HG02943 (cell line): ENCODE results near the gene MTHFD2L.
"Not testable (repeated sequence)": the region's sequence is repeated elsewhere in the genome, so short reads cannot be mapped to it uniquely, and the experiment has no call there.

ENCODE experiments used
- ATAC-seq: cut with Tn5 transposase; IDR thresholded peaks from one replicate; pipeline ENCODE4 v1.9.1; 2021; ENCODE audit warnings: mild to moderate bottlenecking, low read depth, moderate library complexity; ENCODE audit not compliant: unreplicated experiment

MTHFD2L gene

GRCh38 chr4:74157561-74158465 lies at the start of gene MTHFD2L:
MTHFD2L (plus strand) TSS chr4:74158118; CDS start chr4:74158139, 21 bp downstream.
- peak; percentile 98 for ATAC-seq

GRCh38 chr4:74108457-74109115 lies 49.3 kb upstream of the MTHFD2L start:
- ATAC-seq, result no peak

- no peak for ATAC-seq
These were observed 48.6 kb upstream of the MTHFD2L start for GRCh38 chr4:74109116-74109869.

GRCh38 chr4:74109870-74110605 lies 47.9 kb upstream of the MTHFD2L start:
- ATAC-seq, result no peak

GRCh38 chr4:74110670-74111069 lies 47.2 kb upstream of the MTHFD2L start:
- ATAC-seq, result no peak

GRCh38 chr4:74111306-74111975 lies 46.5 kb upstream of the MTHFD2L start:
- ATAC-seq, result no peak

GRCh38 chr4:74111990-74112389 lies 45.9 kb upstream of the MTHFD2L start:
- no peak for ATAC-seq

GRCh38 chr4:74112399-74113105 lies 45.4 kb upstream of the MTHFD2L start:
- no peak for ATAC-seq

- ATAC-seq, result no peak
These were observed 43.7 kb upstream of the MTHFD2L start for GRCh38 chr4:74114234-74114633.

- ATAC-seq, result no peak
These were observed 40.8 kb upstream of the MTHFD2L start for GRCh38 chr4:74117024-74117534.

- no peak for ATAC-seq
These were observed 39.1 kb upstream of the MTHFD2L start for GRCh38 chr4:74118600-74119338.

- ATAC-seq, result no peak
These were observed 37.8 kb upstream of the MTHFD2L start for GRCh38 chr4:74120086-74120485.

GRCh38 chr4:74121643-74122579 lies 36.0 kb upstream of the MTHFD2L start:
- ATAC-seq, result no peak

- no peak for ATAC-seq
These were observed 34.7 kb upstream of the MTHFD2L start for GRCh38 chr4:74123065-74123728.

- no peak for ATAC-seq
These were observed 32.9 kb upstream of the MTHFD2L start for GRCh38 chr4:74125029-74125428.

GRCh38 chr4:74127745-74128144 lies 30.2 kb upstream of the MTHFD2L start:
- no peak for ATAC-seq

- ATAC-seq, result not testable (repeated sequence)
These were observed 27.1 kb upstream of the MTHFD2L start for GRCh38 chr4:74130843-74131242.
